ENCODE data around the gene MAST4.

The MAST4 gene

DNA sequence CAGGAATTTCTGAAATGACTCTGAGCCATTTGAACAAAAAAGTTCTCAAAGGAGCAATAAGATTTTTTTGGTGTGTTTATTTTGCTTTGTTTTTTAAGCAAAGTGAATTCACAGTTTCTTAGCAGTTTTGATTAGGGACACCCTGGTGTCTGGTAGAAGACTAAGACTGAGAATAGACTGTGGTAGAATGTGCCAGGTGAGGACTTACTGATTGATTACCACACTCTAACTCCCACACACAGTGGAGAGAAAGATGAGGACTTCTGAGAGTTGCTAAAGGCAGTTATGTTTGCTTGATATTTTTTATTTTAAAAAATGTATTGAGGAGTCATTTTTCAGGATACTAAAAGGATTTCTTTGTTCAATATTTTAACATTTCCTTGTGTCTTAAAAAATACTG, 425.3 kb downstream of the MAST4 start:
- DNase-seq (ENCODE audit: low spot score): no peak

DNA sequence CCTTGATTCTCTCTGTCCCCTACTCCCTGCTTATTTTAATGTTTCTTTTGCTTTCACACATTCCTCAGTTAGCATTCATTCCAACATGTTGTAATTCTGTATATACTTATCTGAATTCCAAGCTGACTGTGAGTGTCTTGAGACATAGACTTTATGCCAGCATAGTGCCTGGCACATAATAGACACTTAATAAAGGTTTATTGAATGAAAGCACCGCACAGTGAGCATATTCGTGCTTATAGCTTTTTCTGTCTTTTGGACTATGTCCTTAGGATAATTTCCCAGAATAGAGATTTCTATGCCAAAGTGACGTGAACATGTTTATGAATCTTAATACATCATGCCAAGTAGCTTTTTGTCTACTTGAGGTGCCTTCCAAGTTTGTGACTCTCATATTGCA, 425.8 kb downstream of the MAST4 start:
- no peak for DNase-seq (ENCODE audit: low spot score)

DNA sequence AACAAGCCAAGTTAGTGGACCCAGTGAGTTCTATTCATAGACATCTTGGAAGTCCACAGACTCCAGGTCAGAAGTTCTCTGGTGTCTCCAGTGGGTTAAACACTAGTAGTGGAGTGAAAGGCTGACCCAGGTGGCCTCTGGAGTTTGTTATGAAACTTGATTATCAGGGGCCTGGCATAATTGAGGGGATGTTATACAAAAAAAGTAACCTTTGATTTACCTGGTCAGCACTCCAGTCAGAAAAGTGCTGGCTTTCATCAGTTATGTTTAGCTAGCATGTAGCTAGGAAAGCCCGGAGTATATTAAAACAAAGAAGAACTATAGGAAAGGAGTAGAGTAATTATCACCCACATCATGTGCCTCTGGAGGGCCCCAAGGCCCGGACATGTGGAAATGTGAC, 429.3 kb downstream of the MAST4 start:
- no peak for DNase-seq (ENCODE audit: low spot score)

DNA sequence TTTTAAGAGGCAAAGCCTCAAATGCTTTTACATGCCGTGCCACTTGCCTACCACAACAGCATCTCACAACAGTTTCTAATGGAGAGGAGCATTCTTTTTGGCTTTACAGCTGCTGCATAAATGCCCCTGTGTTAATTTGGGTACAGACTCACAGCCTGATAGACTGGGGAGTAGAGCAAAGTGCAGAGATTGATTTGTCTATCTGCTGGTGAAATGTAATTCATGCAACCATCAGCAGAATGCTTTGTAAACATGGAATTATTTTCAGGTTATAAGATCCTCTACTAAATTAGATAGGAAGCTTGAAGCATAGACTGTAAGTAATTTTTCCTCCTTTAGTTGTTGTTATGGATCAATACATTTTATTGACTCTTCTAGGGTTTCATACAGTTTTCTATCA, 430.1 kb downstream of the MAST4 start:
- no peak for DNase-seq (ENCODE audit: low spot score)

DNA sequence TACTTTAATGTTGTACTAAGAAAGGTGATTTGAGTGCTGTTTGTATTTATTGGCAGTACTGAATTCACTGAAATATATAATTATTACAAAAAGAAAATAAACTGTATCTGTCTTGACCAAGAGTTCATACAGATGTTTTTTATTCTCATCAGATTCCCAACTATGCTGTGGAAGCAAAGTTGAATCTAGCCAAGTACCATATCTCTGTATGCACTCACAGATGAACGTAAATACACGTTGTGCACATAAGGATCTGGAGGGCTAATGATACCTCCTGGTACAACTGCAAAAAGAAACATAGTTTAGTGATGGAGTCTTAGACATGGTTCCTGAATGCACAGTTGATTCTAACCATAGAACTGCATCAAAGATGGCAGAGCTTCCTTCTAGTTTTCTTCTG, 431.0 kb downstream of the MAST4 start:
- DNase-seq (ENCODE audit: low spot score): no peak

DNA sequence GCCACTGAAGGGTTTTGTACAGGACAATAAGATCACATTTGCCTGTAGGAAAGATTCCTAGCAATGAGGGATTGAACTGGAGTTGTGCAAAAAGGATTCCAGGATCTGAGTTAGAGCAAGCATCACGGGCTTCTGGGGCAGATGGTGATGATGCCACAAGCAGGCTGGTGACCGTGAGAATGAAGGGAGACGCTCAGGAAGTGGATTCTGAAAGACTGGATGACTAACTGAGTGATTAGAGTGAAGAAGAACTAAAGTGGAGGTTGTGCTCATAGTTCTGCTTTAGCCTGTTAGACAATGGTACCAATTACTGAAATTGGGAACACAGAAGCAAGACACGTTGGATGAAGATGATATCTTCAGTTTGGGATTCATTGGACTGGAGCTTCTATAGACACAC, 432.2 kb downstream of the MAST4 start:
- no peak for DNase-seq (ENCODE audit: low spot score)

DNA sequence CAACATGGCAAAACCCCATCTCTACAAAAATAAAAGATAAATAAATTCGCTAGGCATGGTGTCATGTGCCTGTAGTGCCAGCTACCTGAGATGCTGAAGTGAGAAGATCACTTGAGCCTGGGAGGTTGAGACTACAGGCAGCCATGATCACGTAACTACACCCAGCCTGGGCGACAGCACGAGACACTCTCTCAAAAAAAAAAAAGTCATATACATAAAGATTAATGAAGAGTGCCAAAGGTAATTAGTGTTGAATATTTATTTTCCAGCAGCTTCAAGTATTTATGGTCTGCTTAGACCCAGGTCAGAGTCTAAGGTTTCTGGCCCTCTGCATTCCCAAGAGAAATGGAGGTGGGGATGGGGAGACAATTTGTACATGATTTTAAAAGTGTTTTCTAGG, 432.7 kb downstream of the MAST4 start:
- DNase-seq (ENCODE audit: low spot score): no peak

DNA sequence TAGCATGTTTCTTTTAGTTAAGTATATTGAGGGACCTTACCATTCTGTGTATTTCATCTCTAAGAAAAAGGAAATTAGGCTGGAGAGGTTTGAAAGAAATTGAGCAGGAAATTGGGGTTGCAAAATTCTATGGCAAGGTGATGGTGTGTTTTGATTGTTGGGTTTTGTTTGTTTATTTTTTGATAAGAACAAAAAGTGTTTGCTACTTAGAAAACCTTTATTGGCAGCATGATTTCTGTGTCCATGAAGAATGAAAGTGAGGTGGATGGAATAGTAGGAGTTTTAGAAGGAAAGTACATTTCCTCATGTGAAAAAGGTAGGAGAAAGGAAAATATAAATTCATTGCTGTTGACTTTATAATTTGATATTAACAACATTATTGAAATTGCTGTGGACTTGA, 433.3 kb downstream of the MAST4 start:
- DNase-seq (ENCODE audit: low spot score): no peak

DNA sequence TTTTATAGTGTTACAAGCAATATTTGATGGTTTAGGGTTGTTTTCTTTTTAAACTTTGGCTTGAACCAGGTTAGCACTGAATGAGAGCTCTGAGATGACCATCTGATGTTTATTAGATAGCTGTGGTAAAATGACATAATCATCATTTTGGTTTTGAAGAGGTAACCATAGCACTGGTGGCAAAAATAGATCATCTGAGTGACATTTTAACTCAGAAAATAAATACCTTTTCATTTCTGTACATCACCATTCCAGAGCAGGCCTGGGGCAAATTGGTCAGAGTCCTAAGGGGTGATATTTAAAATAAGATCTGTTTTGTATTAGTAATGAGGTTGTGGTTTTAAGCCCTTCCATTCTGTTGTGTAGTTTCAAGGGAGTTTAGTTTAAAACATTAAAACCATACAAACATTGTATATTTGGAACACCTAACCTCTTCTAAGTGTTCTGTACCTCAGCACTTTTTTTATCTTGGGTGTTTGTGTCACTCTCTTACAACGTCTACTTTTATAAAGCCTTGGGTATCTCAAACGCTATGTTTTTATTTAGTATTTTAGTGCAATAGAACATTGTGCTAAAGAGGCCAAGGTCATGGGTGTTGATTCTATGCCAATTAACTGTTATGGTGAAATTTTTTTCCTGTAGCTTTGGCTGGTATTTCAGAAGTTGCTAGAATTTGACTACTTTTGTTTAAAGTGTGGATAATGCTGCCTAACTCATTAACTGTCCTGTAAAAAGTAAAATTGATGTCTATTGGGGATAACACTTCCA, 434.3 kb downstream of the MAST4 start:
- no peak for DNase-seq (ENCODE audit: low spot score)

DNA sequence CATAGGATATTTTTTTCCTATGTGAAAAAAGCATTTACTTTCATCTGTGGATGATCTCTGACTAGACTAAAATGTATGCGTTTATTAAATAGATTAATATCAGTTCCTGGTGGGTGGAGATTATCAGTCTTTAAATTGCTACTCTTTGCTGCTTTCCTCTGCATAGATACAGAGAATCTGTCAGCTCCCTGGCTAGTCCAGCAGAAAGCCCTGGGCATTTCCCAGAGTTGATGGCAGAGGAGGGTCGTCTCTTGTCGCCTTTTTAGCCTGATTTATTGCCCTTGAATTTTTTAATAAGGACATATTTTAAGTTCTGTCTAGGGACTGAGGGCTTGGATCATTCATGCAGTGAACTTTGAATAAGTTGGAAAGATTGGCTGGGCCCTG, 434.9 kb downstream of the MAST4 start:
- DNase-seq (ENCODE audit: low spot score): no peak

DNA sequence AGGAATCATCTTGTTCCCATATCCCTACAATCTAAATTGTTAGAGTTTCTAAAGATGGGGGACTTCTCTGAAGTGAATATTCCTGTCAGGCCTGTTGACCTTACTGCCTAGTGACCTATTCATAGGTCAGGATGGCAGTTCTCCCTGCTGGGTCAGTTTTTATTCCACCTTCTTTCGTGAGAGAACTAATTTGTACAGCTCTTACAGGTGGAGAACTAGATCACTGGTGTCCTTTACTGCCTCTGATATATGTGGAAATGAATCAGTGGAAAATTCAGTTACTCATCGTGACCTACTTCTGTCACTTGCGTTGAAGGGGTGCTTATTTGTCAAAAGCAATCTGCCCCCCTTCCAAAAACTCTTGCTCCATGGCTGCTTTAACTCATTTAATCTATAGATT, 435.5 kb downstream of the MAST4 start:
- DNase-seq (ENCODE audit: low spot score): no peak

DNA sequence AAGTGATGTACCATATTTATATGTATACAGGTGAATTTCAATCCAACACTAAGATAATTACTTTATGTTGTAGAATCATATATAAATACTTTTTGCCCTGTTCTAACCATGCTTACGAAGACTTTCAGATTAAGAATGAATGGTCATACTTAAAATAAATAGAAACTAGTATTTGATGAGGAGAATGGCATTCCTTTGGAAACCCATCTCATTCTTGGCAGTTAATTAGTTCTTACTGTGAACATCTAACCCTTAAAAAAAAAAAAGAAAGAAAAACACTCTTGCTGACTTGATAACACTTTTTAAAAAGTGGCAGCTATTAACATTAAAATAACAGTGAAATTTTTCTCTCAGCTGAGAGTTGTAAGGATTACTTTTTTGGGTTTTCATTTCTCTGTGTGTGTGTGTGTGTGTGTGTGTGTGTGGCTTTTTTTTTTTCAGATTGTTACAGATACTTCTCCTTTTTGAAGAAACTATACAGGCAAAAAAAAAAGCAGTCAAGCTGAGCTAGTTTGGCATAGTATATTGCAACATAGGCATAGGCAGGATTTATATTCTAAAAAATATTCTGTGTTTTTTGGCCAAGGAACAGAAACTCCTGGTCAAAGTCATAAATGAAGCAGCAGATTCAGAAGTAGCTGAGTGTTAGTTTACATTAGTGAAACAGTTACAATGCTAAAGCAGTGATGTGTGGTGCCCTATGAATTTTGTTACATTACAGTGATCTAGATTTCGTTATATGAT, 436.9 kb downstream of the MAST4 start:
- DNase-seq (ENCODE audit: low spot score): no peak

DNA sequence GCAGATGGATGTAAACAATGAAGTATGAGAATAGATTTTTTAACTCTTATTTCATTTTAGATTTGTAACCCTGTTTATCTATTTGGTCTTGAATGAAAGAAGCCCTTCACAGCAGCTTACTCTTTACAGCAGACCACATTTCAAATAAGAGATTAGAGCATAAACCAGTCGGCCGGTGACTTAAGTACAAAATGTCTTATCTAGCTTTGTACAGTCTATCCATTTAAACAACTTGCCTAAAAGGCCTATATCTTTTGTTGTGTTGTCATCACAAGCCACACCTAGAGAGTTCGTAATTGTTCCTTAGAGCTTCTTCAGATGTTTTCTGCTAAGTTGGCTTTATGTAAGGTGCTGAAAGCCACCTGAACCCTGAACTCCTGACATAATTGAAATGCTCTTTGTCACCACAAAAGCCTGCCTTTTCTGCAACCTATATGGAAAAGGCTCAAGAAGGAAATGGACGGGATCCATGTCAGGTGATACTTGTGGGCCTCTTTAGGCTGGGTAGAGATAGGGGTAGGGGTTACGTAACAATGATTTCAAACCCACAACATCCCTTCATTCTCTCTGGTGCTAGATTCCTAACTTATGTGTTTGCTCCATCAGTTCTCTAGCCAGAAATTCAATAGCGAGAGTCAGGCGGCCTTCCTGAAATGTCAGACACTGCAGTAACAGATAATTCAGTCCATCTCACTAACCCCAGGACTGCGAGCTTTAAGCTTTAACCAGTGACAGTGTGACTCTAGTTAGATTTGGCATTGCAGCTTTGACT, 437.9 kb downstream of the MAST4 start:
- no peak for DNase-seq (ENCODE audit: low spot score)

DNA sequence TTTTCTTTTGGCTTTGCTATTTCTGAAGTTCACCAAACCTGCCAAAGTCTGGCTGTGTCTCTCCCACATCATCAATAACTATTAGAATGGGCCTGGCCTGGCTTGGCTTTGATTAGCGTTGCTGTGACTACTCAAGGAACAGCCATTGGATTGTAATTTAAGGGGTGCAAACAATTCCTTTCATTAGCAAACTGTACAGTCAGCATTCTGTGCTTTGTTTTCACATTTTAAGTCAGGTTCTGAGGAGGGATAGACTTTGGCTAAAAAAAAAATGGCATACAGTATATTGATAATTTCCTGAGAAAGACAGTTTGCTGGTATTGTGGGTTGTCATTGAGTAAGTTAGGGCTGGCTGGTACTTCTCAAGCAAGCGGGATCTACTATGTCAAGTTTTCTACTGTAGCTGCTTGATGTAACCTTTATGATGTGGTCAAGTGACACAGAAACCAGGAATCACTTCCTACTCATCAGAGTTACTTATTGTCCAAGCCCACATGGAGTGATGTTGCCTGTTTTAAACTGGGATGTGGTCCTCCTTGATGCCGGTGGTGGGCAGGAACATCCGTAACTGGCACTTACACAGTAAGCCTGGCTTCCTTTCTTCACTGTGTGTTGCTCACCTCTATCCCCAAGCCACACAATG, 439.0 kb downstream of the MAST4 start:
- DNase-seq (ENCODE audit: low spot score): no peak

DNA sequence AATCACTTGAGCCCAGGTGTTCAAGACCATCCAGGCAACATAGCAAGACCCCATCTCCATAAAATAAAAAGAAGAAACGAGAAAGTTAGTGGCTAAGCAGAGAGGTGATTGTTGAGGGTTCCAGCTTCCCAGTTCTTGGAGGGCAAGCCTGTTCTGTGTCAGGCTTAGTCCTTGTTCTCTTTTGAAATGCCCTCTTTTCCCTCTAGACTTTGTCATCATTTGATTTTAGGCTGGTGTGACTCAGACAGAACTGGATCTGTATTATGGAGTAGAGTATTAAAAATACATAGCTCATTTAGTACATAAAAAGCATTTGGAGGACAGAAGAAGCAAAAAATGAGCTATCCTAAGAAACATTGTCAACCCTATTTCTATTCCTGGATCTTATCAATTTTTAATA, 441.0 kb downstream of the MAST4 start:
- no peak for DNase-seq (ENCODE audit: low spot score)

DNA sequence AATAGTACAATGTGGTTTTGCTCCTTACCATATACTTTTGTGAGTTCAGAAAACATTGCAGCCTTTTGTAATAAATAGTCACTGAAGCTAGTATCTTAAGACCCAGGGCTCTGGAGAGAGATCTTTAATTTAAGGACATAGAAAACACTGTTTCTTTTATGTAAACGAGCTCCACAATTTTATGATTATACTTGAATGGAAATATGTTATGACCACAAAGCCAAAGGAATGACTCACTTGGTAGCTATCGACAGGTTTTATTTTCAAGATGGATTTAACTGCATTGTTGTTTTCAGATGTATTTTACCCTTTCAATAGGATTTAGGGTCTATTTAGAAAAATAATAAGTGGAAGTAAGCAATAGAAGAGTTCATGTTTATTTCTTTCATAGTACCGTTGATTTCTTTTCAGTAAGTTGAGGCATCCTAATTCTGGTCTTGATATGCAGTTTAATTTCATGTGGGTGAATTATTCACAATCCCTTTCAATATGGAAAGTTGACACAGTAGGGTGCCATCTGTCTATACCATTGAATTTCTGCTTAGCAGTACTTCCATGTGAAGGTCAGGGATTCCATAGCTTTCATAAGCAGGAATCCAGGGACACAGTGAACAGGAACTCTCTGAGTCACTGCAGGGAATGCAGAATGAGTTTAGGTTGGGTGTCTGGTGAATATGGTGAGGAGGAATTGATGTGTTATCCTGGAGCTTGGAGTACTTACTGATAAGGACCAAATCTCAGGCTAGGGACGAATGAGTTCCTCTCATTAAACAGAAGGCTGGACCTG, 442.8 kb downstream of the MAST4 start:
- no peak for DNase-seq (ENCODE audit: low spot score)

DNA sequence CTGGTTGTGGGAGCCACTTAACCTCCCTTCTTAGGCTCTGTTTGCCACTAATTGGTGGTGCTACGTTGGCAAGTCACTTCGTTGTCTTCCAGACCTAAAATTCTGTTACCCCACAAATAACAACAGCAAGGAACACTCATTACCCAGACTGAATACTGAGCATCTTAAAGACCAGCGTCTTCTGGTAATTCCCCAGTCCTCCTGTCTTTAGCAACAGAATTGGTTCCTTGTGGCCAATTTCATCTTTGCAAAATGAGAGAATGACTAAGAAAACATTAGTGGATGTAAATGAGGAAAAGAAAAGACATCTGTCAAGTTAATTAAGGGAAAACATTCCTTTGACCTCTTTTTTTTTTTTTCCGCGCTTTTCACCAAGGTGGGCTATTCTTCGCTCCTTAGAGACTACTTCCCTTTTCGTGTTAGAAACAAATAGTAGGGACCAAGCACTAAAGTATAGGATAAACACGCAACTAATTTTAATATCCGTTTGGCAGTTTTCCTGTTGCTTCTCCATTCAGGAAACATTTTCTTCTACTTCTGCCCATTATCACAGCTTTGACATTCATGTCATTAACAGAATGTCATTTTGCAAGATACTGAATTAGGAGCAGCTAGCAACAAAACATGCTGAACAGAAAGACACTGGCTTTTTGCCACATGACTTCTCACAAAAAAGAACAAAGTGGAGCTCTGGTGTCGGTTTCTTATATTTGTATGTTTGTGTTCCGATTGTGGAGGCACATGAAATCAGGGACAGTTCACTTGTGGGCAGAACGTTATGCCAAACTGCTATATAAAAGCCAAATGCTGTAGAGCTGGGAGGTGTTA, 446.2 kb downstream of the MAST4 start:
- no peak for DNase-seq (ENCODE audit: low spot score)

DNA sequence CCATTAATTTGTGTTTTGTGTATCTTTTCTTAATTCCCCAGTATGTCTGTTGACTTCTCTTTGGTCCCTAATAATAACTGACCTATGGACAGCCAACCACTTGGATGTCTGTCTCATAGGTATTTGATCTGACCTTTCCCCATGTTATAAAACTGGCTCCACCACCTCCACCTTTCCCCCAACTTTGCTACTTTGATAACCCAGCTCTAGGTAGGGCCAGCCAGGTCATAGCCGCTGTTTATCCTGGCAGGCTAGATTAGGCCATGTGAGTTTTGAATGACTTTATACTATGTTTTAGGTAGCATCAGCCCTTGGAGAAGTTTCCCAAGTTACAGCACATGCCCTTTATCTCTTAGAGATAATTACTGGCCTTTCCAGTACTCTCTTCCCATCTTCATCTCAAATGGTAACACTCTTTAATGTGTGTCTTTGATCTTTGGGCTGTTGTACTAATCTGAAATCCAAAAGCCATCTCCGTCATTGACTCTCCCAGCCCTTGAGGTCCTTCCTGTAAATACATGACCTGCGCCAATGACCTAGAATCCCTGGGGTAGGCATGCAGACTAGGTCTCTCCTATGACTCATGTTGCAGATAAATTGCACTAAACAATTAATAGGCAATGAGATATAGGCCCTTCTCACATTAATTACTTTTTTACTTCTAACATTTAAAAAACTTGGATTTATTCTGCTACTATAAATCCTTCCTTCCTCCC, 447.8 kb downstream of the MAST4 start:
- no peak for DNase-seq (ENCODE audit: low spot score)

DNA sequence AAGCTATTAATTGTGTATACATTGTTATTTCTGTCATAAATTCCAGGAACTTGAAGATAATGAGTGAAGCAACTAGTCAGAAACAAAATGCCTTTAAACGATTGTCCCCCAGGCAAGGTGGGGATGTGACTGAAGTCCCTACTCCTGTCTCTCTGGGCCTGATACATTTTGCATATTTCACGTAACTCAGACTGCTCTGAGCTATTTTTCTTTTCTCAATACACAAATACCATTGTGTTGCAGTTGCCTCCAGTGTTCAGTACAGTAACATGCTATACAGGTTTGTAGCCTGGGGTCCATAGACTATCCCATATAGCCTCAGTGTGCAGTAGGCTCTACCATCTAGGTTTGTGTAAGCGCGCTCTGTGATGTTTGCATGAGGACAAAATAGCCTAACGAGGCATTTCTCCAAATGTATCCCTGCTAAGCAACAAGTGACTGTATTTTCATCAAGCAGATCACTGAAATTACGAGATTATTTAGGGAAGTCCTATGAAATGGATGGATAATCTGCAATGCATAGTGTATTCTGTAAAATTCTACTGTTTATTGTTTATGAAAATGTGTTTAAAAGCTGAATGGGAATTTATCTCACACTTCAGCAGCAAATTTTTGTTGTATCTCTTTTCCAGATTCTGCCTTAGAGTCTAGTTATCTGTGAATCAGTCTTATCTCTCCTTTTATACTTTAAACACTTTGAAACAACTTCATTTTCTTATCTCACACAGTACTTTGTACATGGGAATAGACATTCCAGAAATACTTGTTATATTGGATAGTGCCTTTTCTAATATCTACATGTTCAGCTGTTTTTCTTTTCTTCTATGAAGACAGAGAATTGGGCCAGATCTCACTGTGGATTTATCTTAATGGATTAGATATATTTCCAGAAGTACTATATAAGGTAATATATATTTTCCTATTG, 449.9 kb downstream of the MAST4 start:
- DNase-seq (ENCODE audit: low spot score): no peak
